GM18907 (cell line): Measurements from ENCODE around the gene CACNA1B.
"Not testable (repeated sequence)": the region's sequence is repeated elsewhere in the genome, so short reads cannot be mapped to it uniquely, and the experiment has no call there.

Source experiments
- ATAC-seq: cut with Tn5 transposase; IDR thresholded peaks from one replicate; pipeline ENCODE4 v1.9.1; 2021; ENCODE audit warnings: mild to moderate bottlenecking, moderate library complexity; ENCODE audit not compliant: unreplicated experiment

Gene CACNA1B

DNA sequence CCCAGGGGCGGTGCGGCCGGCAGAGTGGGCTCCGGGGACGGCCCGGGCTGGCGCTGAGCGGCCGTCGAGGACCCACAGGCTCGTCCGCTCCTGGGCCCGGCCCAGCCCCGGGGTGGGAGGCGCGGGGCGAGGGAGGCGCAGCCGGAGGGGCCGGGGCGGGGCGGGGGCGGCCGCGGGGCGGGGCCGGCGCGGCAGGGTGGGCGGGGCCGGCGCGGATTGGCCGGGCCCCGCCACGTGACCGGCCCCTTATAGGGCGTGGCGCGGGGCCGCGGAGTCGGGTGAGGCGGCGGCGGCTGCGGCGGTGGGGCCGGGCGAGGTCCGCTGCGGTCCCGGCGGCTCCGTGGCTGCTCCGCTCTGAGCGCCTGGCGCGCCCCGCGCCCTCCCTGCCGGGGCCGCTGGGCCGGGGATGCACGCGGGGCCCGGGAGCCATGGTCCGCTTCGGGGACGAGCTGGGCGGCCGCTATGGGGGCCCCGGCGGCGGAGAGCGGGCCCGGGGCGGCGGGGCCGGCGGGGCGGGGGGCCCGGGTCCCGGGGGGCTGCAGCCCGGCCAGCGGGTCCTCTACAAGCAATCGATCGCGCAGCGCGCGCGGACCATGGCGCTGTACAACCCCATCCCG, at the start of gene CACNA1B:
CACNA1B (plus strand) TSS at position 277 of the 617 bp plus-strand sequence; CDS start at position 429, 152 bp downstream.
- ATAC-seq, result not testable (repeated sequence)

DNA sequence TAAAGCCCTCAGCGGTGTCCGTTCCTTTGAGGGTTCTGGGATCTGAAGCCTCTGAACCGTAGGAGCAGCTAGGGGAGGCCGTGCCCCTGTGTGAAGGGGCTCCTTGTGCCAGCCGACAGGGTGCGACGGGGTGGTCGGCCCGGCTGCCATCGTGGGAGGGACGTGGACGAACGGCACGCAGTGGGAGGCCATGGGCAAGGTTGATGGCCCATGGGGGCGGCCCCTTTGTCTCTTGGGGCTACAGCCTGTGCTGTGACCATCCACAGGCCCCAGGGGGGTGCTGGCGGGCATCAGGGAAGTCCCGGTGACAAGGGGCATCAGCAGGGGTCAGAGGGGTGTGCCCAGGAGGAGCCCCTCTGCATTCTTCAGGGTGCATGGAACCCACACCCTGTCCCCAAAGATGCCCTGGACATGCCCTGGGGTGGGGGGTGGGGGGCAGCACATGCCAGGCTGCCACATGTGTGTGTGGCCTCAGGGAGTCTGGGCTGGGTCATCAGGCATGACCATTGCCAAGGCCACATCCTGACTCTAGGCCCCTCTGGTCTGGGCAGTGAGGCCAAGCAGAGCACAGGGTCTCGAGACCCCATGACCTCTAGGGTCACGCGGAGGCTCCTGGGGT, 49.6 kb upstream of the CACNA1B start:
- ATAC-seq, result no peak

DNA sequence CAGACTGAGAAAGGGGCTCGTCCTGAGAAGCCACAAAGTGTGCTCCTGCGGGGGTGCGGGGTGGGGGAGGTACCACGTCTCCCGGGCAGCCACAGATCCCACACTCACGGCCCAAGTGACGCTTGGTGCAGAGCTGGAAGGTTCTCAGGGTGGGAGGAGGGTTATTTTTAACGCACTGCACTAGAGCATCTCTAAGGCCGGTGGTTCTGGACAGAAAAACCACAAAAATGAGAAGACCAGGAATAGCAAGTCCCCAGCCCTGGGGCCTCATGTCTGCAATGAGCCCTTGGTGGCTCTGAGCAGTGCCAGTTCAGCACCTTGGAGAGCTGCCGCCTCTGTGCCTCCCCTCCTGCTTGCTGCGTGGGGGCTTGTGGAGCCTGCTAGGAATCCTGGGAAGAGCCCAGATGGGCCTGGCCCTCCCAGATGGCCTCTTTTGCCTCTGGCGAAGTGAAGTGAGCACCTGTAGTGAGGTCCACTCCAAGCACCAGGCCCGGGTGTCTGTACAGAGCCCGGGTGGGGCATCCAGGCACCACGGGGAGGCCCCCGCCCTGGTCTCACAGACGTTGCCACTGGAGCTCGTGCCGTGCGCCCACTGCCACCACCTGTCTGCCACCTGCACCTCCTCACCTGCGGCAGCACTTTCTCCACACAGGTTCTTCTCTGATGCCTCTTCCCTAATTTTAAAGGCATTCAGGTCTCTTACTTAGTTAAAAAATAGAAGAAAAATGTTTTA, 48.9 kb upstream of the CACNA1B start:
- ATAC-seq, result no peak

DNA sequence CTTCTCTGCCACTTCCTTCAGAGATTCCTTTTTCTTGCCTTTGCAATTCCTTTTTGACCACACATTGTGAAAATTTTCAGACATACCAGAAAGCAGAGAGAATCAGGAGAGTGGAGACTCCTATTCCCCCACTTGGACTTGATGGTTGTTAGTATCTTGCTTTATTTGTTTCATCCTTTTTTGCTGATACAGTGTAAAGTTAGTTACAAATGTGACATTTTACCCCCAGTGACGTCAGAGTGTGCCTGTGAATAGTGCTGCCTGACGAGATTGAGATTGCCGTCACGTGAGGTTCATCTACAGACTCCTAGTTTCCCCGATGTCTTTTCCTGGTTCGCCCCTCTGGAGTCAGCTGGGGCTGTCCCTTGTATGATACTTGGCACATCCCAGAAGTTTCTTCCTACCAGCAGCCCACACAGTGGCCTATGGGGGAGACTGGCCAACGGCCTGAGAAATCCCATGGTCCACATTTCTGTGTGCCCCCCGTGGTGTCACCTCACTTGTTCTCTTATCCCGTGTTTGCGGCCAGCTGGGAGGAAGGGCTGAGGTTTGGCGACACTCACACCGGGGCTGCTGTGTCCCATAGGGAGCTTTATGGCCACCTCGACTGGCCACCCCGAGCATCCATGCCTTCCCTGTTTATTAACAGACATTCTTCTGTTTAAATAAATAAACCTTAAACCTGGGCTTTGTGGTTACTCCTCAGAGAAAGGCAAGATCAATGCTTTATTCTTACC, 48.2 kb upstream of the CACNA1B start:
- ATAC-seq, result no peak

DNA sequence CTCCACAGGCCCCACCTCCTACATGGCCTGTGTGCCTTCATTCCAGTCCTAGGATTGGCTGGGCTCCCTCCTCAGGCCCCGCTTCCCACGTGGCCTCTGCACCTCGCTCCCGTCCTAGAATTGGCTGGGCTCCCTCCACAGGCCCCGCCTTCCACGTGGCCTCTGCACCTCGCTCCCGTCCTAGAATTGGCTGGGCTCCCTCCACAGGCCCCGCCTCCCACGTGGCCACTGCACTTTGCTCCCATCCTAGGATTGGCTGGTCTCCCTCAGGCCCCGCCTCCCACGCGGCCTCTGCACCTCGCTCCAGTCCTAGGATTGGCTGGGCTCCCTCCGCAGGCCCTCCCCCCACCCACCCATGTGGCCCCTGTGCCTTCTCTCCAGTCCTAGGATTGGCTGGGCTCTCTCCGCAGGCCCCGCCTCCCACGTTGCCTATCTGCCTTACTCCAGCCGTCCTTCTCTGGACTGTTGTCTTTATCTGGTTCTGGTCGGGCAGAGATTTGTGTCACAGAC, 45.3 kb upstream of the CACNA1B start:
- no peak for ATAC-seq

DNA sequence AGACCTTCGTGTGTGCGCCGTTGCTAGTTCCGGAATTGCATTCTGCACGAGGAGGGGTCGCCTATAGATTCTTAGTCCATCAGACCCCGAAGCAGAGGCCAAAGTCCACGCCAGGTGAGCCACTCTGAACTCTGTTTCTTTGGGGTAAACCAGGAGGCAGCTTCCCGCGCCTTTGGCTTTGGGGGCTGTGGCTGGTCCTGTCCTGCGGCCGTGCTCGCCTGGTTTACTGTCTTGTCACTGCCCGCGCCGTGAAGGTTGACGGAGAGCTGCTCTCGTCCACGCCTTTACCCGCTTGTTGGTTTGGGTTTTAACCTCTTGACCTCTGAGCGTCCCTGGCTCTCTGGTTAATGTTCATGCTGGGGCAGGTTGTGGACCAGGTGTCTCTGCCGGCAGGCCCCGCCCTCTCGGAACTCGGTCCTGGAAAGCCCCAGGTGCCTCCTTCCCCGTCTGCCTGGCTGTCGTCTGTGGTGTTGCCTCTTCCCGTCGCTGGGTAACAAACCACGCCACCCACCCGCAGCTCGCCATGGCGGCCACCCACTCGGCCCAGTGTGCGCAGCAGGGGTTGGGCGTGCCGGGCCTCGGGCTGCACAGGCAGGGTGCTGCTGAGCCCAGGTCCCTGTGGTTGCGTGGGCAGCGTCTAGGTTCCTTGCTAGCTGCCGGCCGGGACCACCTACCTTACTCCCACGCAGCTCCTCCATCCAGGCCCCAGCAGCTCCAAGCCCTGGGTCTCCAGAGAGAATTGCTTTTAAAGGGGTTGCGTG, 44.6 kb upstream of the CACNA1B start:
- no peak for ATAC-seq

DNA sequence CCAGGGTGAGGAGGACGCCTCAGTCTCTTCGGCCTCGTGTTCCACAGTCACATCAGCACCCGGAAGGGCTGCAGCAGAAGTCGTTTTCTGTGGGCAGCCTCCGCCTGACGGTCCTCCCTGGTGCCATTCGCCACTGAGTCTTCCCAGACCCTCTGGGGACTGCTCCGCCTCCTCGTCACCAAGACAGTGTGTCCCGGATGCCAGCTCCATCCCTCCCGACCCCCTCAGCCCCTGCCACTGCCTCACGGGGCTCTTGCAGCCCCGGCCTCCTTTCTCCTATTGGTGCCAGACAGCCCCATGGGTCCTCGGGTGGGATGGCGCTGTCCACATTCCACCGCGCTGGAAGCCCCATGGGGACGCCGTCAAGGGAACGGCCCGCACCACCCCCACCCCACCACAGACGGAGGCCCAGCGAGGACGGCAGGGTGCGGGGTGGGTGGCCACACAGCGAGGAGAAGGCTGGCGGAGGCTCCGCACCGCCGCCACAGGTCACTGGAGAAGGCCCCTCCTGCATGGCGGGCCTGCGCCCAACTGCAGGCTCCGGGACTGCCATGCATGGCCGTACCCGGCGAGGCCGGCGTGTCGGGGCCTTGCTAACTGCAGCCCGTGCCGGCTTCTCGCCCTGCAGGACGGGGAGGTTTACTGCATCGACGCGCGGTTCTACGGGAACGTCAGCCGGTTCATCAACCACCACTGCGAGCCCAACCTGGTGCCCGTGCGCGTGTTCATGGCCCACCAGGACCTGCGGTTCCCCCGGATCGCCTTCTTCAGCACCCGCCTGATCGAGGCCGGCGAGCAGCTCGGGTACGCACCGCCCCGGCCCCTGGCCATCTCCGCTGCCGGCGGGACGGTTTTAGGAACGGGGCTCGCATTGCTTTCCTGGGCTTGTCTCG, 43.6 kb upstream of the CACNA1B start:
- no peak for ATAC-seq

DNA sequence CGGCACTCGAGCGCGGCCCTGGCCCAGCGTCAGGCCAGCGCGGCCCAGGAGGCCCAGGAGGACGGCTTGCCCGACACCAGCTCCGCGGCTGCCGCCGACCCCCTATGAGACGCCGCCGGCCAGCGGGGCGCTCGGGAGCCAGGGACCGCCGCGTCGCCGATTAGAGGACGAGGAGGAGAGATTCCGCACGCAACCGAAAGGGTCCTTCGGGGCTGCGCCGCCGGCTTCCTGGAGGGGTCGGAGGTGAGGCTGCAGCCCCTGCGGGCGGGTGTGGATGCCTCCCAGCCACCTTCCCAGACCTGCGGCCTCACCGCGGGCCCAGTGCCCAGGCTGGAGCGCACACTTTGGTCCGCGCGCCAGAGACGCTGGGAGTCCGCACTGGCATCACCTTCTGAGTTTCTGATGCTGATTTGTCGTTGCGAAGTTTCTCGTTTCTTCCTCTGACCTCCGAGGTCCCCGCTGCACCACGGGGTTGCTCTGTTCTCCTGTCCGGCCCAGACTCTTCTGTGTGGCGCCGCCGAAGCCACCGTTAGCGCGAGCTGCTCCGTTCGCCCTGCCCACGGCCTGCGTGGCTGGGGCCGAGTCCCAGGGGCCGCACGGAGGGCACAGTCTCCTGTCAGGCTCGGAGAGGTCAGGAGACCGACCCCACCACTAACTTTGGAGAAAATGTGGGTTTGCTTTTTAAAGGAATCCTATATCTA, 42.6 kb upstream of the CACNA1B start:
- ATAC-seq, result no peak

DNA sequence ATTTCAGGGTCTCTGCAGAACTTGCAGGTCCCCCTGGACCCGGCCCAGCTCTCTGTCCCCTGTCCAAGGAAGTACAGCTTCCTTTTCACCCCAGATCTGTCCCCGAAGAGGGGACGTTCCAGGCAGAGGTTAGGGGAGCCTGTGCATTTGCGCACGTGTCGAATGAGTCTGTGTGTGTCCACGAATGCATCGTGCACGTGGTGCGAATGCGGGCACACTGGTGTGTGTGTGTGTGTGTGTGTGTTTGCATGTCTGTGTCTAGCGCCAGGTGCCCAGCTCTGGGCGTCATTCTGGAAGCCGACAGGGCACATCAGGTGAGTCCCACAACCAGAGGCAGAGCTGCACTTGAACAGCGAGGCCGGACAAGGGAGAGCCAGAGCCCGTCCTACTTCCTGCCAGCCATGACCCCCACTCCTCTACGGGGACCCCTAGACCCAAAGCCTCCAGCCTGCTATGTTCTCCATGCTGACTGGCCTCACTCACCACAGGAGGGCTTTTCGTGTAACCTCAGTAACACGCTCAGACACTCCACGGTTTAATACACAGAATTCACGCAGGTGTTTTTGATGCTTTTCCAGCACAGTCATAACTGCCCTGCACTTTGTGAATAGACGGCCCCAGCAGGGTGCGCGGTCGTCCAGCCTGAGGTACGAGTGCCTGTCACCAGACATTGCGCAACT, 41.3 kb upstream of the CACNA1B start:
- ATAC-seq, result no peak

DNA sequence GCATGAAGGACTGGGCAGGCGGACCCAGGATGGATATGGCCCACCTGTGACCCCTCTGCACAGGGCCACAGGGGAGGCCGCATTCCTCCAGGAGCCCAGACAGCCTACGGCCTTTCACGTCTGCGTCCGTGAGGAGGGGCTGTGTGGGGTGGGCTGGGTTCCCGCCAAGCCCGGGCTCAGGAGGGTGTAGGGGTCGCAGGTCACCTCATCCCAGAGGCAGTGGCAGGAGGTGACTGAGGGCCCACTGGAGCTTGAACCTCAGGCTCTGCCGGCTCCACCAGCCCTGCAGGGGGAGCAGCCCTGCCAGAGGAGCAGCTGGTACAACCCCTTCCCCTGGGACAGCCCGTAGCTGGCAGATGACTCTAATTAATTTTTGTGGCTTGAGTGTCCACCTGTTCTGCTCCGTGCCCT, 40.7 kb upstream of the CACNA1B start:
- no peak for ATAC-seq

DNA sequence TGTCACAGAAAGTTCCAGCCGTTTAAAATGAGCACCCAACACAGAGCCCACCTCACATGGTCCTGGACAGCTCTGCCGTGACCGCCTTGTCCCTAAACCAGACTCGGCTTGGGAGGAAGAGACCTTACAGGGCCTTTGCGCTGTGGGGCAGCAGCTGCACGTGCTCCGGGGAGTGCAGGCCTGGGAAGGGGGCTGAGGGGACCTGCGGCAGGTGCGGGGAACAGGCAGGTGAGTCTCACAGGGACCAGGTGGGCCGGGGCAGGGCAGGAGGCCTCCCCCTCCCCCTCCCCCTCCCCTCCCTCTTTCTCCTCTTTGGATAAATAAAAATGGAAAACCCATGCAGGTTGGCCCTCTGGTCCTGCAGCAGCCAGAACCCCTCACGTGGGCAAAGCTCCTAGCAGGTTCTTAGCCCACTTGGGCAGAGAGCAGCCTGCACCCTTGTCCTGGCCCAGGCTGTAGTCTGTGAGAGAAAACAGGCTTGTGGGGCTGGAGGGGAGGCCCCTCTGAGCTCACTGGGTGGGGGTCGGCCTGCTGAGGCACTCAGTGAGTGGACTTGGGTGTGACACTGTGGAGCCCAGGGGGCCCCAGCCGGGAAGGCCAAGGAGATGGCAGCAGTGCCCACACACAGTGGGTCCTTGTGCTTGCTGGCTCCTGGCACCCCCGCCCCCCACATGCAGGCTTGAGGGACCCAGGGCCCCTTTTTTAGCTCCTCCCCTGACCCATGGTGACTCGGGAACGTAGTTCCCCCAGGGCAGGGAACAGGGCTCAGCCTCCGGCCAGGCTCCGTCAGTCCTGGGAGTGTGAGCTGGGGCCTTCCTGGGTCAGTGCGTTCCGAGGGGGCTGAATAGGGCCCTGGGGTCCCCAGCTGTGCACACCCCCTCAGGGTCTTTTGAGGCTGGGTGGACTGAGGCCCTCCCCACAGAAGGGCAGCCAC, 40.0 kb upstream of the CACNA1B start:
- ATAC-seq, result no peak

DNA sequence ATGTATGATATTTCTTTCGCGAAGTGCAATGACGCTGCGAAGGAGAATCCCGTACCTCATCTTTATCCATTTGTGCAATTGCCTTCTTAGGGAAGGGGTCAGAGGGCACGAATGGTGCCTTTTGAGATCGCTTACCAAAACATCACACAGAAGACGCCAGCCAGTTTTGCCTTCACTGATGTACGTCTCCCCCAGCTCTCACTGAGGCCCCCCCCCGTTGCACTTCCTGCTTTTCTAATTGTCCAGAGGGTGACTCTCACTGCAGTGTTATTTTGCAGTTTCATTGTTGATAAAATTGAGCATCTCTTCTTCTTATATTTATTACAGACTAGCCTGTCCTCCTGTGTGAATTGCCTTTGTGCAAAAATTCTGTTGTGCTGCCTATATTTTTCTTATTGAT, 39.0 kb upstream of the CACNA1B start:
- no peak for ATAC-seq

DNA sequence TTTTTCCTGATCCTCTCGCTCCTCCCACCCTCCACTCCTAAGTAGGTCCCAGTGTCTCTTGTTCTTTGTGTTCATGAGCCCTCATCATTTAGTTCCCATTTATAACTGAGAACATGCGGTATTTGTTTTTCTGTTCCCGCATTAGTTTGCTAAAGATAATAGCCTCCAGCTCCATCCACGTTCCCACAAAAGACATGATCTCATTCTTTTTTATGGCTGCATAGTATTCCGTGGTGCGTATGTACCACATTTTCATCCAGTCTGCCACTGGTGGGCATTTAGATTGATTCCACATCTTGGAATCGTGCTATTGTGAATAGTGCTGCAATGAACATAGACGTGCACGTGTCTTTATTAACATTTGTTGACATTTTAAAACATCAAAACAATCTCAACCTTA, 34.2 kb upstream of the CACNA1B start:
- ATAC-seq, result no peak

DNA sequence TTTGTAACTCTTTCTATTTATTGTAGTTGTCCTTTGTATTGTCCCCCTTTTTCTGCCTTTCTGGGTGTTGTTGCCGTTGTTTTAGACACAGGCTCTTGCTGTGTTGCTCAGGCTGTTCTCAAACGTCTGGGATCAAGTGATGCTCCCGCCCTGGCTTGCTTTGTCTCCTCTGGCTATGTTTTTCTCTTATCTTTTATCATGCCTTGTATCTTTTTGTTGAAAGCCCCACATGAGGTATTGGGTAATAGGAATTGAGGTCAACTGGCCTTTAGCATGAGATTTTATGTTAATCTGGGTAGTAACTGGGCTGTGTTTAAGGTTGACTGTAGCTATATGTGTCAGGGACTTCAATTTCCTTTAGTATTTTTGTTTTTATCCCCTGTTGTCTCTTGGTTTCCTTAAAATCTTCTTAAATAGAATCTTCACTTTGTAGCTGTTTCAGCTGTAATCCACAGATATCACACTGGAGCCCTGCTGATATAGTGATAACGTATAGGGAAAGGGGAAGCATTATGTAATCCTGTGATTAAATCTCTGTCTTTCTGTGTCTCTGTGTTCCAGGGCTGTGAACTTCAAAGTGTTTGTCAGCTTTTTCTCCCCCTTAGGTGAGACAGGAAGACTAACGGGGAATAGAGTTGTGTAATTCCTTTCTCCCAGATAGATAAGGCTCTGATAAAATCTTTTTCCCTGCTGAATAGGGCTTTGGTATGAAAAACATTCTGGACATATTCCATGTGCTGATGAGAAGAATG, 25.9 kb upstream of the CACNA1B start:
- no peak for ATAC-seq

DNA sequence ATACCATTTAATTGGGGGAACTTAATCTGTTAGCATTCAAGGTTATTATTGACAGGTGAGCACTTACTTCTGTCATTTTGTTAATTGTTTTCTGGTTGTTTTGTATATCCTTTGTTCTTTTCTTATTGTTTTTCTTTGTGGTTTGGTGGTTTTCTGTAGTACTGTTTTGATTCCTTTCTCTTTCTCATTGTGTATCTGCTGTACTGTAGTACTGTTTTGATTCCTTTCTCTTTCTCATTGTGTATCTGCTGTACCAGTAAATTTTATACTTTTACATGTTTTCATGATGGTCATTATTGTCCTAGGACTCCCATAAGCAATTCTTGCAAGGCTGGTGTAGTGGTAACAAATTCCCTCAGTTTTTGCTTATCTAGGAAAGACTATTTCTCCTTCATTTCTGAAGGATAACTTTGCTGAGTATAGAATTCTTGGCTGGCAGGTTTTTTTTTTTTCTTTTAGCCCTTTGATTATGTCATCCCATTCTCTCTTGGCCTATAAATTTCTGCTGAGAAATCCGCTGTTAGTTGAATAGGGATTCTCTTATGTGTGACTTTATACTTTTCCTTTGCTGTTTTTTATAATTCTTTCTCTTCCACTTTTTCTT, 24.1 kb upstream of the CACNA1B start:
- no peak for ATAC-seq

DNA sequence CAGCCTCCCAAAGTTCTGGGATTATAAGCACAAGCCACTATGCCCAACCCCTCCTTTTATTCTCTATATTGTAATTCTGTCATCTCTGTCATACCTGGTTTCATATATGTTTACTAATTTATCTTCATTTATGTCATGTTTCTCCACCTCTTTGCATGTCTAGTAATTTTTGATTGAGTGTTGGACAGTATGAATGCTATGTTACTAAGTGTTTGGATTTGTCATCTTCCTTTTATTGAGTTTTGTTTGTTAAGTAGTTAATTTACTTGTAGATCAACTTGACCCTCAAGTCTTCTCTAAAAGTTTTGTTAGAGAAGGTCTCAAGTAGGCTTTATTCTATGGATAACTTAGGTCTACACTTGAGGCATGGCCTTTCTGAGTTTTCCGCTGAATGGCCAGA, 17.2 kb upstream of the CACNA1B start:
- no peak for ATAC-seq
